ENCODE results near the gene CUL2. TPM values are rescaled to one million over a fixed set of nuclear protein-coding genes. Genes with fewer than 3 reads are reported as not detected.

Gene CUL2
- total RNA-seq, 4 donors from 2014 or later = 12.7 to 21.2 (median 19.5) TPM

DNA sequence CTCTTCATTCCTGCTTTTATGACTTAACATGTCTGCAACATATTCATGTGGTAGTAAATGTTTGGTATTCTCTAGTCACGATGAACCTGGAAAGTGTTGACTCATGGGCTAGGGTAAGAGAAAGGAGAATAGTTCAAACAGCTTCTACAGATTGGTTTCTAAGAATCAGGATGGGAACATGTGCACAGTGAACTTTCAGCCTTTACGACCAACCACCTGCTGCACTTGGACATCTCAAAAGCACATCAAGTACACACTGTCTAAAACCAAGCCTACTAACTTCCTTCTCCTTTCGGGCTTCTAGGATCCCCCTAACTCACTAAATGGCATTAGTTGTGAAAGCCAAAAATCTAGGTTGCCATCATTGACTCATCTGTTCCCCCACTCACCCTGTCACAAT, 85.5 kb downstream of the CUL2 start:
- 80 to 86% methylated on average over 3 of the region's 3 CpGs for WGBS, 2 donors
- H3K9me3 ChIP-seq = no peaks in the 10 kb centered on the region
- no peak overlapping the region for H3K27ac ChIP-seq
- intact Hi-C loops (cut with DNase I) = no loop called here
- H3K27me3 ChIP-seq = no peaks in the 10 kb centered on the region
- no peak overlapping the region for H3K4me3 ChIP-seq
- no peak for DNase-seq
- H3K4me1 ChIP-seq = no peaks in the 10 kb centered on the region
- H3K36me3 ChIP-seq = peaks cover 0 to 30% (median 0%) of the 10 kb centered on the region in 3 donors
- TF ChIP-seq, protein P1, sequence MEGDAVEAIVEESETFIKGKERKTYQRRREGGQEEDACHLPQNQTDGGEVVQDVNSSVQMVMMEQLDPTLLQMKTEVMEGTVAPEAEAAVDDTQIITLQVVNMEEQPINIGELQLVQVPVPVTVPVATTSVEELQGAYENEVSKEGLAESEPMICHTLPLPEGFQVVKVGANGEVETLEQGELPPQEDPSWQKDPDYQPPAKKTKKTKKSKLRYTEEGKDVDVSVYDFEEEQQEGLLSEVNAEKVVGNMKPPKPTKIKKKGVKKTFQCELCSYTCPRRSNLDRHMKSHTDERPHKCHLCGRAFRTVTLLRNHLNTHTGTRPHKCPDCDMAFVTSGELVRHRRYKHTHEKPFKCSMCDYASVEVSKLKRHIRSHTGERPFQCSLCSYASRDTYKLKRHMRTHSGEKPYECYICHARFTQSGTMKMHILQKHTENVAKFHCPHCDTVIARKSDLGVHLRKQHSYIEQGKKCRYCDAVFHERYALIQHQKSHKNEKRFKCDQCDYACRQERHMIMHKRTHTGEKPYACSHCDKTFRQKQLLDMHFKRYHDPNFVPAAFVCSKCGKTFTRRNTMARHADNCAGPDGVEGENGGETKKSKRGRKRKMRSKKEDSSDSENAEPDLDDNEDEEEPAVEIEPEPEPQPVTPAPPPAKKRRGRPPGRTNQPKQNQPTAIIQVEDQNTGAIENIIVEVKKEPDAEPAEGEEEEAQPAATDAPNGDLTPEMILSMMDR (IDR thresholded peaks at IDR 0.05) = no peak
- no peak for TF ChIP-seq POLR2A (IDR thresholded peaks at IDR 0.05)

DNA sequence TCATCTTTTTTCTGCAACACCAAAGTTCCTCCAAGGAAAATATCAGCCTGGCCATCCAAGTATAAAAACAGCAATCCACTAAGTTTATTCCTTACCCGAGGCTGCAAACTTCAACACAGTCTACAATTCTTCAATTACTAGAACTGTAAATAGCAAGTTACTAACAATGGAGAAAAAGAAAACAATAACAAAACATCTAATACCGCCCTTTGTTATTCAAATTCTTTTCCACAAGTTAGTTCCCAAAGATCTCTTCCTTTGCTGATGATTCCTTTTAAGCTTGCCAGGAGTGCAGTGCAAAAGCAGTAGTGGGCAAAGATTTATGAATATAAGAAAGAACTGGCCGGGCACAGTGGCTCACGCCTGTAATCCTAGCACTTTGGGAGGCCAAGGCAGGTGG, 86.2 kb downstream of the CUL2 start:
- TF ChIP-seq, protein P1 (IDR thresholded peaks at IDR 0.05) = no peak
- TF ChIP-seq POLR2A (IDR thresholded peaks at IDR 0.05) = no peak
- H3K27ac ChIP-seq = no peak overlapping the region
- no peak for DNase-seq
- H3K4me1 ChIP-seq = no peaks in the 10 kb centered on the region
- intact Hi-C loops (cut with DNase I) = no loop called here
- H3K36me3 ChIP-seq = peaks cover 0 to 23% (median 0%) of the 10 kb centered on the region in 3 donors
- no peaks in the 10 kb centered on the region for H3K9me3 ChIP-seq
- WGBS, 2 donors = 86% methylated on average over 4 of the region's 4 CpGs
- no peak overlapping the region for H3K4me3 ChIP-seq
- no peaks in the 10 kb centered on the region for H3K27me3 ChIP-seq

DNA sequence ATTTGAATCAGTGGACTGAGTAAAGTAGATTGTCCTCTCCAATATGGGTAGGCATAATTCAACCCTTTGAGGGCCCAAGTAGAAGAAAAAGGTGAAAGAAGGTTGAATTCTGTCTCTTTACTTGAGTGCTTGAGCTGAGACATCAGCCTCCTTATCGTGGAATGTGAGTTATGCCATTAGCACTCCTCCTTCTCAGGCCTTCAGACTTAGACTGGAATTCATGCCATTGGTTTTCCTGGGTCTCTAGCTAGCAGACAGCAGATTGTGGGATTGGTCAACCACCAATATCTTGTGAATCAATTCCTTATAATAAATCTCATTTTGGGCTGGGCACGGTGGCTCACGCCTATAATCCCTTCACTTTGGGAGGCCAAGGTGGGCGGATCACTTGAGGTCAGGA, 89.2 kb downstream of the CUL2 start:
- H3K9me3 ChIP-seq = no peaks in the 10 kb centered on the region
- no peak for DNase-seq
- intact Hi-C loops (cut with DNase I) = no loop called here
- no peaks in the 10 kb centered on the region for H3K4me1 ChIP-seq
- no peak overlapping the region for H3K27ac ChIP-seq
- H3K36me3 ChIP-seq = peaks cover 0 to 4% (median 0%) of the 10 kb centered on the region in 3 donors
- no peaks in the 10 kb centered on the region for H3K27me3 ChIP-seq
- no peak for TF ChIP-seq POLR2A (IDR thresholded peaks at IDR 0.05)
- TF ChIP-seq, protein P1 (IDR thresholded peaks at IDR 0.05) = no peak
- H3K4me3 ChIP-seq = no peak overlapping the region
- 87 to 90% methylated on average over 3 to 4 of the region's 4 CpGs for WGBS, 2 donors

DNA sequence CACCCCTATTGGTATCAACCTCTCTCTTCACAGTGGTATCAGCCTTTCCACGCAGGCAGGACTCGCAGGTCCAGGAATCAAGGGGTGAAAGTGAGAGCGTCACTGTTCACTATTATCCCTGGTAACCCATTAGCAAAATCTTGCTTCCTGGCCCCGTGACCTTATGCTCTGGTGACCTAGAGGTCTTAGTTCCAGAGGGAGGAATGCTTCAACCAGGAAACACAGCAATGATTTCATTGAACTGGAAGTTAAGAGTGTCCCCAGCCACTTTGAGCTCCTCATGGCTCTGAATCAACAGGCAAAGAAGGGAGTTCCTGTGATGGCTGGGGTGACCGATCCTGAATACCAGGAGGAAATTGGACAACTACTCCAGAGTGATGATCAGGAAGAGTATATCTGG, 90.6 kb downstream of the CUL2 start:
- DNase-seq = no peak
- Histone ChIP-seq H3K27ac (no peak overlapping the region), H3K9me3 (no peaks in the 10 kb centered on the region), H3K36me3 (peaks cover 0 to 4% (median 0%) of the 10 kb centered on the region in 3 donors), H3K4me1 (peaks cover 0 to 9% (median under 1%) of the 10 kb centered on the region in 3 donors), H3K4me3 (no peak overlapping the region), H3K27me3 (no peaks in the 10 kb centered on the region)
- 84 to 96% methylated on average over 5 of the region's 5 CpGs for WGBS, 2 donors
- TF ChIP-seq, protein P1 (IDR thresholded peaks at IDR 0.05) = no peak
- TF ChIP-seq POLR2A (IDR thresholded peaks at IDR 0.05) = no peak
- intact Hi-C loops (cut with DNase I) = no loop called here

DNA sequence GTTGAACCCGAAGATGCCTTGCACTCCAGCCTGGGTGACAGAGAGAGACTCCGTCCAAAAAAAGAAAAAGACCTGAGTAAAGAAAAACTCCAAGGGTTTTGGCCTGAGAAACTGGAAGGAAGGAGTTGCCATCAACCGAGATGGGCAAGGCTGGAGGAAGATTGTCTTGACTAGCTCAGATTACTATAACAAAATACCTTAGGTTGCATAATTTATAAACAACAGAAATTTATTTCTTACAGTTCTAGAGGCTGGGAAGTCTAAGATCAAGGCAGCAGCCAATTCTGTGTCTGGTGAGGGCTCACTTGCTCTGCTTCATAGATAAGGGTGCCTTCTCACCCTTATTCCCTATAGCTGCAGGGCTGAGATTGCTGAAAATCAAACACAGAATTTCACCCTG, 91.2 kb downstream of the CUL2 start:
- H3K27ac ChIP-seq = no peak overlapping the region
- intact Hi-C loops (cut with DNase I) = no loop called here
- H3K9me3 ChIP-seq = no peaks in the 10 kb centered on the region
- no peak overlapping the region for H3K4me3 ChIP-seq
- H3K4me1 ChIP-seq = peaks cover 0 to 15% (median 2%) of the 10 kb centered on the region in 3 donors
- WGBS, 2 donors = 88 to 90% methylated on average over 3 of the region's 3 CpGs
- no peak for DNase-seq
- no peaks in the 10 kb centered on the region for H3K27me3 ChIP-seq
- peaks cover 0 to 4% (median 0%) of the 10 kb centered on the region in 3 donors for H3K36me3 ChIP-seq
- TF ChIP-seq, protein P1 (IDR thresholded peaks at IDR 0.05) = no peak
- no peak for TF ChIP-seq POLR2A (IDR thresholded peaks at IDR 0.05)

Measured in esophagus squamous epithelium (tissue), 5 donors.